ENCODE measurements around the gene YJEFN3.

The YJEFN3 gene

DNA sequence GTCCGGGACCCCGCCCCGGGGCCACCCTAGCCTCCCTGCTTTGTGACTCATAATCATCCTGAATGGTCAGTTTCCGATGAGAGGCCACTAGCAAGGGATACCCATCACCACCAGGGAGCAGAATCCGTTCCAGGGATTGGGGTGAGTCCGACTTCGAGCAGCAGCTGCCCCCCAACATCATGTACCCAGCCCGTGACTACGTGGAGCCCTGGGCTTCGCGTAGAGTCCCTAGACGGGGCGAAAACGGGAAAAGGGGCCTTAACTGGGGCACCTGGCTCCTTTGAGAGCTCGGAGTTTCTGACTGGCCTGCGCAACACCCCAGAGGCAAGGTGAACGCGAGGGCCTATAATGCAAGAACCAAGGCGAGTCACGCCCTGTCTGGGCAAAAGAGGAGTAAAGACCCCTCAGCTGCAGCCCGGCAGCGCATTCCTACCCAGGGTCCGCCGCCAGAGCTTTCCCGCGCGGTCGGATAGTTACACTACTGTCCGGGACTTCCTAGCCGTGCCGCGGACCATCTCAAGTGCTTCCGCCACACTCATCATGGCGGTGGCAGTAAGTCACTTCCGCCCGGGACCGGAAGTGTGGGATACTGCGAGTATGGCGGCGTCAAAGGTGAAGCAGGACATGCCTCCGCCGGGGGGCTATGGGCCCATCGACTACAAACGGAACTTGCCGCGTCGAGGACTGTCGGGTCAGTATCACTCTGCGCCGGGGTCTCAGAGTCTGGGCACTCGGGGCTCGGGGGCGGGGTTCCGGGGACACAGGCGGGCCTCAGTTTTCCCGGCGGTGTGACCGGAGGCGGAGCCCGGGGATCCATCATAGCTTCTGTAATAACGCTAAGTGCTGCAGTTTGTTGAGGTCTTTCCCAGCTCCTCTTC, 12.8 kb upstream of the YJEFN3 start, which contains the start of gene NDUFA13:
NDUFA13 (plus strand) TSS at position 584 of the 878 bp plus-strand sequence; CDS start at position 598, 14 bp downstream.
- in situ Hi-C loops (cut with MboI; ENCODE audit: low sequenced_read_pairs), result no loop called here

DNA sequence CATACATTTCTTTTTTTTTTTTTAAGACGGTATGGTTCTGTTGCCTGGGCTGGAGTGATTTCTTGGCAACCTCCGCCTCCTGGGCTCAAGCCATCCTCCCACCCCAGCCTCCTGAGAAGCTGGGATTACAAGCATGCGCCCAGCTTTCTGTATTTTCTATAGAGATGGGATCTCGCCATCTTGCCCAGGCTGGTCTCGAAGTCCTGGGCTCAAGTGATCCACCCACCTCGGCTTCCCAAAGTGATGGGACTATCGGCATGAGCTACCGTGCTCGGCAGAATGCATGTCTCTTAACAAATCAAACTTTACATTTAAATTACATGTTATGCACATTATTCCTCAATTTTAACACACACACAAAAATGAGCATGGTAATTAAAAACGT, 11.5 kb upstream of the YJEFN3 start:
- in situ Hi-C loops (cut with MboI; ENCODE audit: low sequenced_read_pairs), result no loop called here

- in situ Hi-C loops (cut with MboI; ENCODE audit: low sequenced_read_pairs), result no loop called here
These were observed 7.7 kb upstream of the YJEFN3 start for GRCh38 chr19:19520989-19521388.

DNA sequence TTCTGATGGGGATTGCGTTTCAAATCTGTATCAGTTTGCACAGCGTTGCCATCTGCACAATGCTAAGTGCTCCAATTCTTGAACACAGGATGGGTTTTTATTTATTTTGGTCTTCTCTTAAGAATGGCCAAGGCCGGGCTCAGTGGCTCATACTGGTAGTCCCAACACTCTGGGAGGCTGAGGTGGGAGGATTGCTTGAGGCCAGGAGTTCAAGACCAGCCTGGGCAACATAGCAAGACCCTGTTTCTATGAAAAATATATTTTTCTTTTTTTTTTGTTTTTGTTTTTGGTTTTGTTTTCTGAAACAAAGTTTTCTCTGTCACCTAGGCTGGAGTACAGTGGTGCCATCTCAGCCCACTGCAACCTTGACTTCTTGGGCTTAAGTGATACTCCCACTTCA, 5.5 kb upstream of the YJEFN3 start:
- in situ Hi-C loops (cut with MboI; ENCODE audit: low sequenced_read_pairs), result no loop called here

- in situ Hi-C loops (cut with MboI; ENCODE audit: low sequenced_read_pairs), result no loop called here
These were observed 4.7 kb upstream of the YJEFN3 start for GRCh38 chr19:19524053-19524452.

- in situ Hi-C loops (cut with MboI; ENCODE audit: low sequenced_read_pairs), result no loop called here
These were observed 2.9 kb upstream of the YJEFN3 start for GRCh38 chr19:19525611-19526380.

DNA sequence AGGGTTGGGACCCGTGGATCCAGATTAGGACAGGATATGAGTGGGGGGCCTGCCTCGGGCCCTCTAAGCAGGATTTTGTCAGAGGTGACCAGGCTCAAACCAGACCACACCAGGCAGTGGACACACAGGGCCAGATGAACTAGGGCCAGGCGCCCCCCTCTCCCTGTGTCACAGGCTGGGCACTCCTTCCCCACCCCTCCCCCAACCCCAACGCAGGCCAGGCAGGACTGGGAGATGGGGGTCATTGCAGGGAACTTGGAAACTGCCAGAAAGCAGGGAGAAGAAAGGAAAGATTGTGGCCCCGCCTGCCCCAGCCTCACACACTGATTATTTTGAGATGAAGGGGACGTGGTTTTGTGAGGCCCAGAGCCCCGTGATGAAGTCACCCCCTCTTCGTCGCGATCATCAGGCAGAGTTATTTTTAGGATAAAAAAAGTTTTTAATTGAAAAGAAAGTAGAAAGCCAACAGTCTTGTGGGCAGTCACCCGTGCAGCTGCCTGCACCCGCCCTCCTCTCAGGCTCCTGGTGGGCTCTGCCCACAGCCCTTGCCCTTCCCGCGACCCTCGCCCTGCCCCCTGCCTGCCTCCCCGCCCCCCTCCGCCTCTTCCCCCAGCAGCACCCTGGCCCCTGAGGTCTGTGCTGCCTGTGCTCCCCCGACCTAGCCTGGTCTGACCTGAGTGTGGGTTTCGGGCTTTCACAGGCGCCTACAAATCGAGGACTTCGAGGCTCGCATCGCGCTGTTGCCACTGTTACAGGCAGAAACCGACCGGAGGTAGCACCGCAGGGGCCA, 1.9 kb upstream of the YJEFN3 start:
- in situ Hi-C loops (cut with MboI; ENCODE audit: low sequenced_read_pairs), result no loop called here

- in situ Hi-C loops (cut with MboI; ENCODE audit: low sequenced_read_pairs), result no loop called here
These were observed 1.4 kb upstream of the YJEFN3 start for GRCh38 chr19:19527371-19527656.

DNA sequence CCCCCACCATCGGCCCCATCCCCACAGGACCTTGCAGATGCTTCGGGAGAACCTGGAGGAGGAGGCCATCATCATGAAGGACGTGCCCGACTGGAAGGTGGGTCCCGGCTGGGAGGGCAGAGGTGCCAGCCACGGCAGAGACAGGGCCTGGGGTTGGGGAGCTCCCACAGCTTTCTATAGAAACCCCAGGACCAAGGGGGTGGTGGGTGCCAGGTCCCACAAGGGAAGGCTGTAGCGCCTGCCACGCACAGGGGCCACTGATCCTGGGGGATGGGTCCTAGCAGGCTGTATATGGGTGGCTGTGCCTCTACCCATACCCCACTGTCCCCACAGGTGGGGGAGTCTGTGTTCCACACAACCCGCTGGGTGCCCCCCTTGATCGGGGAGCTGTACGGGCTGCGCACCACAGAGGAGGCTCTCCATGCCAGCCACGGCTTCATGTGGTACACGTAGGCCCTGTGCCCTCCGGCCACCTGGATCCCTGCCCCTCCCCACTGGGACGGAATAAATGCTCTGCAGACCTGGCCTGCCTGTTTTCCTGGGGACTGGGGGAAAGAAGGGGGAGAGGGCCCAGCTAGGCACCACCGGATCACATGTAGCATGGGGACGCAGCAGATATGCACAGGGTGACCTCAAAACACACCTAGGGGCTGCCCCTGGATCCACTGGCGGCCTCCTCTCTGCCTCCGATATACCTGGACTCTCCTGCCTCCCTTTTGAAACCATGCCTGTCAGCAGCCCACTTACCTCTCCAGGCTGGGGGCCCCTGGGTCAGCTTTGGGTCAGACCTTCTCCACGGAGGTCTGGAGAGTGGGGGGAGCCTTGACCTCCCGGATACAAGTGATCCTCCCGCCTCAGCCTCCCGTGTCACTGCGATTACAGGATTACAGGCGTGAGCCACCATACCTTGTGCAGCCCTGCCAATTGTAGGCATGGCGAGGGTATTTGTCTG, 761 bp upstream of the YJEFN3 start:
- in situ Hi-C loops (cut with MboI; ENCODE audit: low sequenced_read_pairs), result no loop called here

- in situ Hi-C loops (cut with MboI; ENCODE audit: low sequenced_read_pairs), result loop anchor here (10.0 kb wide), 1 partner anchor 115 kb away; the partner anchor contains the start of gene GMIP
These were observed 1.2 kb downstream of the YJEFN3 start for GRCh38 chr19:19529783-19530422.

DNA sequence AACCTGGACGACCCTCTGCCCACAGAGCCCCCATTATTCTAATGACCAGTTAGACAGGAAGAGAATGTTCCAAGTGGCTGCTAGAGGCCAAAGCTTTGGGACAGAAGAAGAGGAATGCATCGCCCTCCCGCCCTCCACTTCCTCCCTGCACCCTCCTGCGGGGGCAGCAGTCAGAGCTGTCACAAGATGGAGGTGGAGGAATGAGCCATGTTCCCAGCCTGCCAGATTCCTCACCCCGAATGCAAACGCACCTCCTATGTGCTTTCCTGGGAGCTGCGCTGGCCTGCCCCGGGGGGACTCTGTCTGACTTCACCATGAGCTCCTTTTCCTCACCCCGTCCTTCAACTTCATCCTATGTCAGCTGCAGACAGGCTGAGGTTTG, 1.7 kb downstream of the YJEFN3 start:
- in situ Hi-C loops (cut with MboI; ENCODE audit: low sequenced_read_pairs), result loop anchor here (10.0 kb wide), 1 partner anchor 114 kb away; the partner anchor contains the start of gene GMIP

DNA sequence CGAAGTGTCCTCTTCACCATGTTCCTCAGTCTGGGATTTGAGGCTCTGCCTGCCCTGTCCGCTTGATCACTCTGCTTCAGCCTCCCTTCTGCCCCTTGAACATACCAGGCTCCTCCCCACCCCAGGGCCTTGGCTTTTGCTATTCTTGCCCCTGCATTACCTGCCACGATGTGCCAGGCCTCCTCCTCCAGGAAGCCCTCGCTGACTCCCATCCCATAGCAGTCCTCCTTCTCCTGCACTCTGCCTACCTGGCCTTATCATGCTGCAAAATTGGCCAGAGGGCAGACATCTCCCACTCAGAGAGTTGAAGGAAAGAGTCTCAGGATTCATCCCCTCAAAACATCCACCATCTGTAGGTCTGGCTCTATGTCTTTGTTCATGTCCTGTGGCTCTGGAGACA, 2.2 kb downstream of the YJEFN3 start:
- in situ Hi-C loops (cut with MboI; ENCODE audit: low sequenced_read_pairs), result loop anchor here (10.0 kb wide), 1 partner anchor 114 kb away; the partner anchor contains the start of gene GMIP

GRCh38 chr19:19531951-19532805, 3.5 kb downstream of the YJEFN3 start:
- in situ Hi-C loops (cut with MboI; ENCODE audit: low sequenced_read_pairs), result loop anchor here (10.0 kb wide), 1 partner anchor 113 kb away; the partner anchor contains the start of gene GMIP

GRCh38 chr19:19532806-19533701, 4.3 kb downstream of the YJEFN3 start:
- in situ Hi-C loops (cut with MboI; ENCODE audit: low sequenced_read_pairs), result loop anchor here (10.0 kb wide), 1 partner anchor 112 kb away; the partner anchor contains the start of gene GMIP

DNA sequence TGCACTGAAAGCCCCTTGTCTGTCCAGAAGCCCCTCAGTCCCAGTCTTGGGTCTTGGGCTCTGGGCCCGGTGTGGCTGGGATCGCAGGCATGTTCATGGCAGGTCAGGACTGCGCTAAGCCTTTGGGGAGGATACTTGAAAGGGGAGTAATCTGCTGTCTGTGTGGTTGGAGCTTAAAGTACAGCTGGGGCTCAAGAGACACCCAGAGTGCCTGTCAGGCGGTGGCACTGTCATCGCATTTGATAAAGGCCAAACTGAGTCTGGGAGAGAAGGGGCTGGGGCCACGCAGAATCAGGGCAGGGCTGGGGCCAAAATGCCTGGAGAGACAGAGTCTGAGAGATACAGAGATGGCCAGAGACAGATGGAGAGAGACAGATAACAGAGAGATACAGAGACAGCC, 5.1 kb downstream of the YJEFN3 start:
- in situ Hi-C loops (cut with MboI; ENCODE audit: low sequenced_read_pairs), result loop anchor here (10.0 kb wide), 1 partner anchor 111 kb away; the partner anchor contains the start of gene GMIP

GRCh38 chr19:19534556-19535265, 6.0 kb downstream of the YJEFN3 start:
- in situ Hi-C loops (cut with MboI; ENCODE audit: low sequenced_read_pairs), result loop anchor here (10.0 kb wide), 1 partner anchor 110 kb away; the partner anchor contains the start of gene GMIP

Measured in HL-60/S4 treated with phorbol 12-myristate 13-acetate at 8.2 ng/mL for 4 days and 3 days (cell line).